Measurements from ENCODE around the gene KRT76.

Gene KRT76

DNA sequence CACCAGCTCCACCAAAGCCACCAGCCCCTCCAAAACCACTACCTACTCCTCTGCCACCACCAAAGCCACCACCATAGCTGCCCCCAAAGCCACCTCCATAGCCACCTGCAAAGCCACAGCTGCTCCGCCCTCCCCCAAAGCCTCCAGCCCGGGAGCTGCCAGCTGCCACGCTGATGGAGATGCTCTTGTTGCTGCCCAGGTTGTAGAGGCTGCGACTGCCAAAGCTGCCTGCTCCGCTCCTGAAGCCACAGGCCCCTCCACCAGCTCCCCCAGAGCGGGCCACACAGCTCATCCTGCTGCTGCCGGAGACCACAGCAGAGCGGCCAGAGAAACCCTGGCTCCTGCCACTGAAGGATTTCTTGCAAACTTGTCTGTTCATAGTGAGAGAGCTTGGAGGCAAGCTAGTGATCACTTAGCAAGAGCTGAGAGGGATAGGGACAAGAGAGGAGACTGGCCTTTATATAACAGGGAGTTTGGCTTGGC, at the start of gene KRT76:
Gene KRT76, minus strand, starts transcription at position 433 of the 483 bp plus-strand sequence. Its CDS starts 54 bp downstream, at position 379.
- no peak within 1 kb of the TSS for H3K4me3 ChIP-seq (ENCODE audit: low read depth, low read length)
- TF ChIP-seq, protein P1, sequence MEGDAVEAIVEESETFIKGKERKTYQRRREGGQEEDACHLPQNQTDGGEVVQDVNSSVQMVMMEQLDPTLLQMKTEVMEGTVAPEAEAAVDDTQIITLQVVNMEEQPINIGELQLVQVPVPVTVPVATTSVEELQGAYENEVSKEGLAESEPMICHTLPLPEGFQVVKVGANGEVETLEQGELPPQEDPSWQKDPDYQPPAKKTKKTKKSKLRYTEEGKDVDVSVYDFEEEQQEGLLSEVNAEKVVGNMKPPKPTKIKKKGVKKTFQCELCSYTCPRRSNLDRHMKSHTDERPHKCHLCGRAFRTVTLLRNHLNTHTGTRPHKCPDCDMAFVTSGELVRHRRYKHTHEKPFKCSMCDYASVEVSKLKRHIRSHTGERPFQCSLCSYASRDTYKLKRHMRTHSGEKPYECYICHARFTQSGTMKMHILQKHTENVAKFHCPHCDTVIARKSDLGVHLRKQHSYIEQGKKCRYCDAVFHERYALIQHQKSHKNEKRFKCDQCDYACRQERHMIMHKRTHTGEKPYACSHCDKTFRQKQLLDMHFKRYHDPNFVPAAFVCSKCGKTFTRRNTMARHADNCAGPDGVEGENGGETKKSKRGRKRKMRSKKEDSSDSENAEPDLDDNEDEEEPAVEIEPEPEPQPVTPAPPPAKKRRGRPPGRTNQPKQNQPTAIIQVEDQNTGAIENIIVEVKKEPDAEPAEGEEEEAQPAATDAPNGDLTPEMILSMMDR (IDR thresholded peaks at IDR 0.05; ENCODE audit: insufficient read depth, low read depth, low read length, missing control alignments): no peak
- DNase-seq (ENCODE audit: low read depth): no peak

DNA sequence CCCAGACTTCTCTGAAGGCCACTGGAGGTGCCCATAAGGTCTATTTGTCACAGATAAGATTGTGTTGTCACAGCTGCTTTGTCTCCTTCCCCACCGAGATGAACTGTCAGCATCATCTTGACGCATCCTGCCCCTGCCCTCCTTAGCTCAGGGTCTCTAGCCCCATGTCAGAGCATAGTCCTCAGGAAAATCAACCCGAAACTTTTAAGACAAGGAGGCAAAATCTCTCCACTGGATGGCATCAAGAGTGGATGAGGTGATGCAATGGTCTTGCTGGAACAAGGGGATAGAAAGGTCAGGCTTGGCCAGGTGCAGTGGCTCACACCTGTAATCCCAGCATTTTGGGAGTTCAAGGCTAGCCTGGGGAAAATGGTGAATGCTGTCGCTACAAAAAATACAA, 48.8 kb upstream of the KRT76 start:
- TF ChIP-seq, protein P1 (IDR thresholded peaks at IDR 0.05; ENCODE audit: insufficient read depth, low read depth, low read length, missing control alignments): no peak
- no peak for DNase-seq (ENCODE audit: low read depth)
- H3K4me3 ChIP-seq (ENCODE audit: low read depth, low read length): no peak overlapping the region

DNA sequence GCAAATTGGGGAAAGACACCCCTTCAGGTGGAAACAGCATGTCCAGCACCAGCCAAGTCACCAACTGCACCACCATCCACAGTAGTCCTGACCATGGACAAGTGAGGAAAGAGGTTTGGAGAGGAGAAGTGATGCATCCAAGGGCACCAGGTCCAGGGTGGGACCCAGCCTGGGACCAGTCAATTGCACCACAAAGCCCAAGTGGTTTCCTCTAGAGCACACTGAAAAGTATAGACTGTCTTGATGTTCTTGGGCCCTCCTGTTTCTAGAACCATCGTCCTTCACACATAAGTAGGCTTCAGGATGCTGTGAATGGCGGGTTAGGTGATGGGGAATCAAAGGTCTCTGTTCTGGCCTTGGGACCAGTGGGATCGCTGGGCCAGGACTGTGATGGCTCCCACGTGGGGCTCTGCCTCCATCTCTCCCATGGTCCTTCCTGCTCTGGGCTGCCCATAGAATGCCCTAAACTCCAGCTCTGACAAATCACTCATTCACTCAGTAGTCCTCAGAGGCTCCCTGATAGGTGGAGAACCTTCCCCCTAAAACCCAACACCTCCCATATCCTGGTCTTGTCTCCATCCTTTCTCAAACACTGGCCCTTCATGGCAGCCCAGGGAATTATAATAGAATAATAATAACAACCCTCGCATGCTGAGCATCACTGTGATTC, 47.7 kb upstream of the KRT76 start:
- H3K4me3 ChIP-seq (ENCODE audit: low read depth, low read length): no peak overlapping the region
- DNase-seq (ENCODE audit: low read depth): no peak
- TF ChIP-seq, protein P1 (IDR thresholded peaks at IDR 0.05; ENCODE audit: insufficient read depth, low read depth, low read length, missing control alignments): no peak

DNA sequence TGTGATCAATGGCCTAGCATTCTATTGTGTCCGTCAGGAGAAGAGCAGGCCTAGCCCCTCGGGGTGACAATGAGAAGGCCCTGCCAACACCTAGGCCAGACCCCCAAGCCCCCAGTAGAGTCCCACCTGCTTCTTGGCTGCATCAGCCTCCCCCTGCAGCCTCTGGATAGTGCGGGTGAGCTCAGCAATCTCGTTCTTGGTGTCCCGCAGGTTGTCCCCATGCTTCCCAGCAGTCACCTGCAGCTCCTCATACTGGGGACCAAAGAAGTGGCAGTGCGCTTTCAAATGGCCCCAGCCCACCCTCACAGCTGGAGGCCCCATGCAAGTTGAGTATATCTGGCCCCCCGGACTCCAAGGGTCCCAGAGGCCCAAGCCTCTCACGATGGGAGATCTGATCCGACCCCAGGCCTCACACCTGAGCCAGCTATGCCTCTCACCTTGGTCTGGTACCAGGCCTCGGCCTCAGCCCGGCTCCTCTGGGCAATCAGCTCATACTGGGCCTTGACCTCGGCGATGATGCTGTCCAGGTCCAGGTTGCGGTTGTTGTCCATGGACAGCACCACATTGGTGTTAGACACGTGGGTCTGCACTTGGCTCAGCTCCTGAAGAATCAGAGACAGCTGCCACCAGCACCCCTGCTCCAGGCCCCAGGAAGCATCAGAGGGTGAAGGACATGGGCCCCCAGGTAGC, 46.8 kb upstream of the KRT76 start:
- TF ChIP-seq, protein P1 (IDR thresholded peaks at IDR 0.05; ENCODE audit: insufficient read depth, low read depth, low read length, missing control alignments): no peak
- DNase-seq (ENCODE audit: low read depth): no peak
- H3K4me3 ChIP-seq (ENCODE audit: low read depth, low read length): no peak overlapping the region

DNA sequence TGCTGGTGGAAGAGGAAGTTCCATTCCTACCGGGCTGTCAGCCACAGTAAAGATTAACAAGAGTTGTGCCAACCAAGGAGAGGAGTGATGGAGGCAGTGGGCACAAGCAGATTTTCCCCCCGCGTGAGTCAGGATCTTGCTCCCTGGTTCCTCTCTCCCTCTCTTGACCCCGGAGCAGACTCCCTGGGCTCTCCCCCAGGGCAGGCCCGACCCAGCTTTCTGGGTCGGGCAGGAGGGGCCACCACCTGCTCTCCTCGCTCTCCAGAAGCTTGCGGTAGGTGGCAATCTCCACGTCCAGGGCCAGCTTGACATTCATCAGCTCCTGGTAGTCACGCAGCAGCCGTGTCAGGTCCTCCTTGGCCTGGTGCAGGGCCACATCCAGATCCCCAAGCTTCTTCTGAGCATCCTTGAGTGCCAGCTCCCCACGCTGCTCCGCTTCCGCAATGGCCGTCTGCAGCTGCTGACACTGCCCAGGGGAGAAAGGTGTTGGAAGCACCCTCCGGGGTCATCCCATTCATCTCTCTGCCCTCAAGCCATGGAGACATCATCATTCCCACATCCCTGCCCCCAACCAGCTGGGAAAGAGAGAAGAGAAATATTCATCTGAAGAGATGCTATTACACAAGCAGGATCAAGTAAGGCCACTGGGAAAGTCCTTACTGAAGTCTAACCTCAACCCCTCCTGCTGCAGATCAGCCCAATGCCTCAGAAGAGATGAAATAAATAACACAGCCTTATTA, 45.8 kb upstream of the KRT76 start:
- TF ChIP-seq, protein P1 (IDR thresholded peaks at IDR 0.05; ENCODE audit: insufficient read depth, low read depth, low read length, missing control alignments): no peak
- no peak for DNase-seq (ENCODE audit: low read depth)
- no peak overlapping the region for H3K4me3 ChIP-seq (ENCODE audit: low read depth, low read length)

DNA sequence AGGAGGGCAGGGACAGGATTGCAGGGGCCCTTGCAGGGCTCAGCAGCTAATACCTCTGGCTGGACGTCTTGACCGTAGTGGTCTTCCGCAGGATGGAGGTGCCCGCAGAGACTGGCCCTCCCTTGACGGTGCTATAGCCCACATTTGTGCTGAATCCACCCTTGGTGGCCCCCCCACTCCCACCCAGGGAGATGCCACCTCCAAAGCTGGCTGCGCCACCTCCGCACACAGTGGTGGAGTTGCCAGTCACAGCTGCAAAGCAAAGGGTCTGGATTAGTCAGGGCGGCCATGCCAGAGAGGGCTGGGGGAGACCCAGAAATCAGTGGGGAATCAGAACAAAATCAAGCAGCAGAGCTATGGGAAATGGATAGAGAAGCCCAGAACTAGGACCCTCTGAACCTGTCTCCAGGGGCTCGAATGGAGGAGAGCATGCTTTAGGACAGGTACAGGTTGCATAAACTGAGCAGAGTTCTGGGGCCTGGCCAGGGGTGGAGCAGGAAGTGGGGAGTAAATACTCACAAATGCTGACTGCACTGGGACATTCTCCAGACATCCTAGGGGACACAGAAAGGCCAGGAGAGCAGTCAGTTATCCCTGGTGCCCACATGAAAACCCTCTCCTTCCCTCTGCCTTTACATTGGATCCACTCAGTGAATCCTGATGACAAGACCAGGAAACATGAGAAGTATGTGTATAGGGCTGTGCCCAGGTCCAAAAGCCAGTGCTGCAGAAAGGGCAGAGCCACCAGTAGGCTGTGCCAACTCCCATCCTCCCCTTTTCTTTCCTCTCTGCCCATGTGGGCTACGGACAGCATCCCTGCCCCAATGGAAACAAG, 44.9 kb upstream of the KRT76 start:
- no peak overlapping the region for H3K4me3 ChIP-seq (ENCODE audit: low read depth, low read length)
- DNase-seq (ENCODE audit: low read depth): no peak
- TF ChIP-seq, protein P1 (IDR thresholded peaks at IDR 0.05; ENCODE audit: insufficient read depth, low read depth, low read length, missing control alignments): no peak
